OCI-LY7 (cell line): ENCODE data around the gene RBM47. TPM values are rescaled to one million over a fixed set of nuclear protein-coding genes. Genes with fewer than 3 reads are reported as not detected.

Experiments used
- BruUV-seq: library from RNA; stranded (reverse); fragments of 400-500 nt; replicated peaks from 2 replicates; lab custom pipeline; 2021; lab: Mats Ljungman, UMichigan
- CTCF ChIA-PET: fragments of 300-600 bp; sonication (Branson Sonifier 250); formaldehyde crosslinking; loops from one replicate; lab custom pipeline; 2022; ENCODE audit warnings: antibody characterized with exemption; ENCODE audit not compliant: unreplicated experiment; lab: Charles Lee
- POLR2A ChIA-PET: fragments of 300-600 bp; sonication (Branson Sonifier 250); formaldehyde crosslinking; loops from one replicate; lab custom pipeline; 2022; ENCODE audit warnings: antibody characterized with exemption; lab: Charles Lee
- DNase-seq: peaks from one replicate; pipeline ENCODE4 v3.0.0-alpha.2; 2015; ENCODE audit warnings: low spot score
- H2AFZ ChIP-seq: fragments of 200-600 bp; sonication (generic), shearing (Covaris generic); 2 replicates; pipeline ENCODE4 v1.6.1; 2014; ENCODE audit warnings: mild to moderate bottlenecking, antibody characterized with exemption, low read length, moderate library complexity
- H3K27ac ChIP-seq: fragments of 200-600 bp; sonication (generic); 2 replicates; pipeline ENCODE4 v1.5.1; 2014; ENCODE audit warnings: mixed run types, low read depth, mild to moderate bottlenecking, moderate library complexity, low read length, inconsistent platforms; ENCODE audit not compliant: poor library complexity, severe bottlenecking
- H3K36me3 ChIP-seq: fragments of 200-600 bp; sonication (generic); 2 replicates; pipeline ENCODE4 v1.6.1; 2014; ENCODE audit warnings: mild to moderate bottlenecking, antibody characterized with exemption, low read length, moderate library complexity, mixed read lengths; ENCODE audit not compliant: insufficient read depth
- H3K4me1 ChIP-seq: fragments of 200-600 bp; sonication (generic); 2 replicates; pipeline ENCODE4 v1.5.1; 2014; ENCODE audit warnings: mild to moderate bottlenecking, low read length; ENCODE audit not compliant: insufficient read depth, poor library complexity, severe bottlenecking
- H3K4me2 ChIP-seq: fragments of 200-600 bp; sonication (generic); 2 replicates; pipeline ENCODE4 v1.6.1; 2014; ENCODE audit warnings: mild to moderate bottlenecking, low read length
- H3K4me3 ChIP-seq: fragments of 200-600 bp; sonication (generic); 2 replicates; pipeline ENCODE4 v1.5.1; 2014; ENCODE audit warnings: mild to moderate bottlenecking, low read depth, low read length; ENCODE audit not compliant: poor library complexity, severe bottlenecking
- H3K79me2 ChIP-seq: fragments of 200-600 bp; sonication (generic); 2 replicates; pipeline ENCODE4 v1.6.1; 2016; ENCODE audit warnings: low read depth, mild to moderate bottlenecking, low read length, moderate library complexity, mixed read lengths; ENCODE audit not compliant: insufficient read depth
- H3K9me2 ChIP-seq: fragments of 200-600 bp; sonication (generic); 2 replicates; pipeline ENCODE4 v1.6.1; 2016; ENCODE audit warnings: mild to moderate bottlenecking, low read length, mixed read lengths; ENCODE audit not compliant: insufficient read depth
- H3K9me3 ChIP-seq: fragments of 200-600 bp; sonication (generic); 2 replicates; pipeline ENCODE4 v1.6.1; 2014; ENCODE audit warnings: mild to moderate bottlenecking, mixed run types, low read length, mixed read lengths
- H4K20me1 ChIP-seq: fragments of 200-600 bp; sonication (generic); 2 replicates; pipeline ENCODE4 v1.6.1; 2014; ENCODE audit warnings: mild to moderate bottlenecking, antibody characterized with exemption, low read length, moderate library complexity, mixed read lengths; ENCODE audit not compliant: insufficient read depth
- CTCF ChIP-seq: fragments of 200-600 bp; sonication (generic); conservative IDR thresholded peaks from 2 replicates; pipeline ENCODE4 v1.5.1; 2014; ENCODE audit warnings: mild to moderate bottlenecking, antibody characterized with exemption, low read length, moderate library complexity, mixed read lengths
- EZH2phosphoT487 ChIP-seq: fragments of 200-600 bp; sonication (generic); IDR thresholded peaks from 2 replicates; pipeline ENCODE4 v1.6.1; 2018; ENCODE audit warnings: low read depth, borderline replicate concordance, mild to moderate bottlenecking, mixed run types, antibody characterized with exemption, low read length, moderate library complexity, mixed read lengths
- intact Hi-C: fragments of 100-400 bp; cut with micrococcal nuclease; formaldehyde crosslinking; loops from one replicate; pipeline ENCODE4 v1.10.0; 2022; ENCODE audit not compliant: unreplicated experiment
- total RNA-seq, 2 experiments: library from RNA; depleted of rRNA in 1 of 2; stranded (reverse); fragments of >200 nt in 1 of 2; shearing (Covaris generic) in 1 of 2; gene quantifications; 2 replicates each; pipeline ENCODE4 v1.2.3, GENCODE V29; 2014 to 2022

The RBM47 gene
- total RNA-seq, 2 experiments from 2014 or later = 5.3 to 14.2 TPM

DNA sequence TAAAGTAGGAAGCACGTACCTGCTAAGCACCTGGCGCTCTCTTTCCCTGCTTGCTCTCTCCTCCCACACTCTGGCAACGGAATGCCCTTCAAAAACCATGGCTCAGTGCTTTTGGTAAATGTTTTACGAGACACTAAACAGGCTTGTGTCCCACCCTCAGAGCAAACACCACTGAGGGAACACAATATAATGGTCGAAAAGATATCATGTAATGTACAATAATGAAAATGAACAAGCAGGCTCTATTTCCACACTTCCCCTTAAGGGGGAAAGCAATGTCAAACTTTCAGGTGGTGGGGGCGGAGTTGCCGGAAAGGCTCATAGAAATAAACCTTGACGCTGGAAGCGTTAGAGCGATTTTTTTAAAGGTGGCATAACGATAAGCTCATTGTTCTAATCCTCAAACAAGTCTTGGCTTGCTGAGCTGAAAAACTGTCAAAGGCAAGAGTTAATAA lies 115.1 kb downstream of the RBM47 start:
- CTCF ChIA-PET = interaction anchor here (0.5 to 1.2 kb wide), 2 partner anchors 18 to 458 kb away, joined by 3 to 5 read pairs; no protein-coding TSS in a partner anchor
- Histone ChIP-seq H3K4me2 (peak overlapping the region; percentile 93), H3K9me3 (no peaks in the 10 kb centered on the region), H2AFZ (peak overlapping the region; percentile 83), H4K20me1 (no peaks in the 10 kb centered on the region), H3K4me1 (peaks cover 60% of the 10 kb centered on the region), H3K27ac (peak overlapping the region; percentile 89), H3K4me3 (peak overlapping the region; percentile 70), H3K36me3 (no peaks in the 10 kb centered on the region), H3K79me2 (peaks cover 14% of the 10 kb centered on the region; the same call in 1 of the 2 replicates), H3K9me2 (no peaks in the 10 kb centered on the region)
- BruUV-seq = no TSS peak
- TF ChIP-seq CTCF (0 out of 2 replicates have a peak, but pooled peaks have one; percentile 19), EZH2phosphoT487 (no peak)
- POLR2A ChIA-PET = interaction anchor here (0.6 to 1.8 kb wide), 10 partner anchors 20 to 710 kb away, joined by 3 to 5 read pairs (median 3); partner anchors contain the start of gene PDS5A
- intact Hi-C loops = loop anchor here (2.0 to 10.0 kb wide), 4 partner anchors 36 to 460 kb away; partner anchors contain the start of genes N4BP2 and RHOH
- peak; percentile 68 for DNase-seq

GRCh38 chr4:40511036-40511614 lies 118.5 kb downstream of the RBM47 start:
- no peak overlapping the region for H3K4me3 ChIP-seq
- no peaks in the 10 kb centered on the region for H4K20me1 ChIP-seq
- H3K4me2 ChIP-seq = no peak overlapping the region
- no peaks in the 10 kb centered on the region for H3K36me3 ChIP-seq
- H3K27ac ChIP-seq = no peak overlapping the region
- POLR2A ChIA-PET = interaction anchor here (0.6 to 1.0 kb wide), 2 partner anchors 13 to 16 kb away, joined by 6 to 10 read pairs; no protein-coding TSS in a partner anchor
- intact Hi-C loops = loop anchor here (10.0 kb wide), 2 partner anchors 316 to 456 kb away; partner anchors contain the start of genes N4BP2 and RHOH
- peaks cover 14% of the 10 kb centered on the region; the same call in 1 of the 2 replicates for H3K79me2 ChIP-seq
- no peaks in the 10 kb centered on the region for H3K9me2 ChIP-seq
- CTCF ChIA-PET = no interaction called here
- no peaks in the 10 kb centered on the region for H3K9me3 ChIP-seq
- no peak overlapping the region for H2AFZ ChIP-seq
- H3K4me1 ChIP-seq = peaks cover 48% of the 10 kb centered on the region
- TF ChIP-seq CTCF (no peak), EZH2phosphoT487 (no peak)
- DNase-seq = no peak
- no TSS peak for BruUV-seq

DNA sequence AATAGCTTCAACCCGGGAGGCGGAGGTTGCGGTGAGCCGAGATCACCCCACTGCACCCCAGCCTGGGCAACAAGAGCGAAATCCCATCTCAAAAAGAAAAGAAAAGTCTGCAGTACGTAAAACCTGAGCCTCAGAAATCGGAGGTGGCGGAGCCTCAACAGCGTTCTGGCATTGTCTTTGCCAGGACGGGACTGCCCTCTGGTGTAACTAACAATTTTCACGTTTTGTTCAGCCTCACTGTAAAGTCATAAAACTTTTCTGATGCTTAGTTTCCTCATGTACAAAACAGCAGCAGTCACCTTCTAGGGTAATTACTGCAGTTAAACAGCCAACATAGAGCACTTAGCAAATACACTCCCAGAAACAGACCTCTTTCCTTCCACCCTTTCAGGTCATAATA lies 121.7 kb downstream of the RBM47 start:
- TF ChIP-seq CTCF (peak; percentile 37; the same call in 1 of the 2 replicates), EZH2phosphoT487 (no peak)
- no peaks in the 10 kb centered on the region for H3K9me3 ChIP-seq
- H3K79me2 ChIP-seq = peaks cover 7% of the 10 kb centered on the region; the same call in 1 of the 2 replicates
- CTCF ChIA-PET = no interaction called here
- H4K20me1 ChIP-seq = no peaks in the 10 kb centered on the region
- DNase-seq = no peak
- POLR2A ChIA-PET = interaction anchor here (0.6 kb wide), 1 partner anchor 15 kb away, joined by 4 read pairs; no protein-coding TSS in a partner anchor
- no peak overlapping the region for H3K27ac ChIP-seq
- no peak overlapping the region for H3K4me2 ChIP-seq
- peaks cover 38% of the 10 kb centered on the region for H3K4me1 ChIP-seq
- no TSS peak for BruUV-seq
- no peak overlapping the region for H2AFZ ChIP-seq
- intact Hi-C loops = no loop called here
- H3K9me2 ChIP-seq = no peaks in the 10 kb centered on the region
- no peak overlapping the region for H3K4me3 ChIP-seq
- H3K36me3 ChIP-seq = no peaks in the 10 kb centered on the region
